Raji (cell line): Measurements from ENCODE around the gene COX17.

Experiments used
- POLR2A ChIP-seq: IDR thresholded peaks from 2 replicates; pipeline ENCODE4 v1.6.1; 2011; ENCODE audit warnings: low read depth, low read length, control low read depth; ENCODE audit not compliant: insufficient read depth

Gene COX17

GRCh38 chr3:119676771-119677640, at the start of gene COX17:
COX17 (minus strand) TSS chr3:119677406; CDS start chr3:119677310, 96 bp downstream.
- peak; percentile 68 for TF ChIP-seq POLR2A

DNA sequence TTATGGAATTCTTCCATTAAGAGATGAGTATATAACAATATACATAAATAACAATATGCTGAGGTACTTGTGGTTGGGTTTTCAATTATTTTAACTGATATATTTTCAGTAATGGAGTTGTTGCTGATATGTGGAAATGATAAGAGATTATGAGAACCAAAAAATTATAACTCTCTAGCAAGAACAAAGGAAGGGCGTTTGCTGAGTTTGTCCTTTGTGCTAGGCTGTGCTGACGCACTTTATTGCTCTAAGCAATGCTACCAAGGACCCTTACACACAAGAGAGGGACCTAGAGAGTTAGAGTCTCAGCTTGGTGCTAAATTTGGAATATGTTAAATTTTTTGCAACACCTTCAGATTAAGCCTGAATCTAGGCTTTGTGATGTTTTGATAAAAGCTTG, 49.7 kb upstream of the COX17 start:
- no peak for TF ChIP-seq POLR2A

GRCh38 chr3:119723022-119723421, 45.8 kb upstream of the COX17 start:
- TF ChIP-seq POLR2A: no peak

GRCh38 chr3:119717520-119717919, 40.3 kb upstream of the COX17 start:
- no peak for TF ChIP-seq POLR2A

- no peak for TF ChIP-seq POLR2A
Observed at GRCh38 chr3:119716998-119717397, 39.8 kb upstream of the COX17 start.

- no peak for TF ChIP-seq POLR2A
Observed at GRCh38 chr3:119715105-119715504, 37.9 kb upstream of the COX17 start.

DNA sequence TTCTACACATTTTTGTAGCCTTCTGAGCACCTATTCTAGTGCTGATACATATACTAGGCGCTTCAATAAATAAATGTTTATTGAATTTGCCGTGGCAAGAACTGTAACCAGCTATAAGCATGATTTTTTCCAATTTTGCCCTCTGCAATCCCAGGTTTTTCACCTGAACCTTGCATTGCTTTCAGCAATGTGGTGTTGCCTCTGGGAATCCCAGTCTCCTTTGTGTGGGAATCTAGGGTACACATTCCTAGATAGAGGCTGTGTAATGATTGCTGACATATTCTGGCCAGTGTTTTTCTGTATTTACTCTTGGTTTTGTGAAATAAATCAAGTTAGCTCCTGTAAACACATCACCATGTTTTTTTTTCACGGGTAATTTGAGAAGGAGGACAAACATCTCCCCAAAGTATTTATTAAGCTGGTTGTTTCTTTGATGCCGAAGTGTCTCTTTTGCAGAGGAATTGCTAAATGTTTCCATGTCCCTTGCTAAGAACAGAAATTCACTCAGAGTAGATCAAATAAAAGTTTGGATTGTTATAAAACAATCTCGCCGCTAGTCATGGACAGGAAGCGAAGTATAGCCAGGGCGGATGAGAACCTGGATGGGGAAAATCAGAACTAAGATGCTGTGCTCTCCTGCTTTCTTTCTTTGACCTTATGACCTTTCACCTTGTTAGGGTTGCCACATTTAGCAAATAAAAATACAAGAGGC, 26.8 kb upstream of the COX17 start:
- TF ChIP-seq POLR2A: no peak

- TF ChIP-seq POLR2A: no peak
Observed at GRCh38 chr3:119702530-119703527, 25.6 kb upstream of the COX17 start, which contains the start of gene CFAP91. CFAP91 (plus strand) TSS chr3:119703022; CDS start chr3:119703099, 77 bp downstream.

- TF ChIP-seq POLR2A: no peak
Observed at GRCh38 chr3:119700920-119701734, 23.9 kb upstream of the COX17 start.

GRCh38 chr3:119700269-119700919, 23.2 kb upstream of the COX17 start:
- no peak for TF ChIP-seq POLR2A

GRCh38 chr3:119697394-119697793, 20.2 kb upstream of the COX17 start:
- TF ChIP-seq POLR2A: no peak

GRCh38 chr3:119695480-119695879, 18.3 kb upstream of the COX17 start:
- TF ChIP-seq POLR2A: no peak

DNA sequence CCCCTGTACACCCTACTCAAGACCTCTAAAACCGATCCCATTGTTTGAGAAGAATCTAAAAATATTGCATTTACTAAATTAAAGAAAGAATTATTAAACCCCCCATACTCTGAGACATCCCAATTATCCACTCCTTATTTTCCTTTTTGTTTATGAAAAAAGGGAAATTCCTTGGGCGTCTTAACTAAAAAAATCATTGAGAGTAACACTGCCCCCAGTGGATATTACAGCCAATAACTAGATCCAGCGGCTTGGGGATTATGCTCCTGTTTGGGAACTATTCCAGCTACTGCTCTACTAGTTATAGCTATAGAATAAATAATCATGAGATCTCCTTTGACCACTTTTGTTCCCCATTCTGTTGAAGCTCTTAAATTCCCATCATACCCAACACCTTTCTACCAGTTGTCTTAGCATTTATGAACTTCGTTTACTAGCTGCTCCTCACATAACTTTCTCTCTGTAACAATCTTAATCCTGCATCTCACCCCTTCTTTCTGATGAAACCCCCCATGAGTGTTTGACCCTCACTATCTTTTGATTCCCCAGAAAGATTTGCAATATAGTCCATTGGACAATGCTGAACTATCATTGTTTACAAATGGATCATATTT, 12.9 kb upstream of the COX17 start:
- no peak for TF ChIP-seq POLR2A

GRCh38 chr3:119683421-119683820, 6.2 kb upstream of the COX17 start:
- no peak for TF ChIP-seq POLR2A

DNA sequence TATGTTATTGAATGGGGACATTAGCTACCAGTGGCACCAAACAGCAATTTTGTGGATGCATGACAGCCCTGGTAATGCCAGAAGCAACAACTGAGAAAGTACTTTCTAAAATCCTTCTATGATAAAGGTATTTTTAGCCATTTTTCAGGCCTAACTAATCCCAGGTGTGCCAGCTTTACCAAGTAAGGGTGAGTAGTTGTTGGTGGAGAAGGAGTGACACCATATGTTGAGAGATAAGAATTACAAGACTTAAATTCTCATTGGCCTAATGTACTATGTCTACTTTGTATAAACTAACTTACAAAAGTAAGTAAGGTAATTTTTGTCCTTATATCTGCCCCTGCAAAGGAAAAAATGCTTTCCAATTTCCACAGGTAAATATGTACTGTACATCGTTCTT, 4.1 kb upstream of the COX17 start:
- TF ChIP-seq POLR2A: no peak
